SK-N-SH treated with all-trans-retinoic acid at 6 μM for 48 hours (cell line): ENCODE data around the gene ZNF107.
"Not testable (repeated sequence)": the region's sequence is repeated elsewhere in the genome, so short reads cannot be mapped to it uniquely, and the experiment has no call there.

Experiments used
- ATAC-seq: fragments of 200-7000 bp; cut with Tn5 transposase; 3 replicates; pipeline ENCODE4 v1.9.1; 2020; ENCODE audit warnings: mild to moderate bottlenecking, moderate library complexity
- ARNTL ChIP-seq: fragments of 450-650 bp; formaldehyde crosslinking; IDR thresholded peaks from 2 replicates; pipeline ENCODE4 v1.5.0; 2020; ENCODE audit warnings: low read depth, mild to moderate bottlenecking, moderate library complexity, borderline replicate concordance
- BACH2 ChIP-seq: fragments of 250-450 bp; sonication (Bioruptor Pico); IDR thresholded peaks from 2 replicates; pipeline ENCODE4 v1.9.0; 2021; ENCODE audit warnings: mild to moderate bottlenecking, borderline replicate concordance
- CSDC2 ChIP-seq: fragments of 250-450 bp; sonication (Bioruptor Pico); IDR thresholded peaks from 2 replicates; pipeline ENCODE4 v1.5.0; 2020; ENCODE audit warnings: mild to moderate bottlenecking, moderate library complexity
- CSRNP3 ChIP-seq: fragments of 250-450 bp; sonication (Bioruptor Pico); IDR thresholded peaks from 2 replicates; pipeline ENCODE4 v1.5.1; 2021; ENCODE audit warnings: mild to moderate bottlenecking, moderate library complexity
- ESRRG ChIP-seq: fragments of 250-450 bp; sonication (Bioruptor Pico); IDR thresholded peaks from 2 replicates; pipeline ENCODE4 v1.6.1; 2021; ENCODE audit warnings: mild to moderate bottlenecking
- GLIS3 ChIP-seq: fragments of 250-450 bp; sonication (Bioruptor Pico); IDR thresholded peaks from 2 replicates; pipeline ENCODE4 v1.5.0; 2020; ENCODE audit warnings: mild to moderate bottlenecking, moderate library complexity
- ISL1 ChIP-seq: fragments of 250-450 bp; sonication (Bioruptor Pico); IDR thresholded peaks from 2 replicates; pipeline ENCODE4 v2.1.2; 2022; ENCODE audit warnings: mild to moderate bottlenecking, moderate library complexity
- OSR1 ChIP-seq: fragments of 250-450 bp; sonication (Bioruptor Pico); IDR thresholded peaks from 2 replicates; pipeline ENCODE4 v1.8.0; 2022; ENCODE audit warnings: moderate library complexity, mild to moderate bottlenecking, inconsistent platforms
- PPARA ChIP-seq: fragments of 250-450 bp; sonication (Bioruptor Pico); IDR thresholded peaks from 2 replicates; pipeline ENCODE4 v1.5.0; 2020; ENCODE audit warnings: mild to moderate bottlenecking, borderline replicate concordance
- SNAI2 ChIP-seq: fragments of 250-450 bp; sonication (Bioruptor Pico); IDR thresholded peaks from 2 replicates; pipeline ENCODE4 v1.5.0; 2020; ENCODE audit warnings: mild to moderate bottlenecking, moderate library complexity
- TCF4 ChIP-seq: fragments of 250-450 bp; sonication (Bioruptor Pico); IDR thresholded peaks from 2 replicates; pipeline ENCODE4 v1.8.0; 2021; ENCODE audit warnings: mild to moderate bottlenecking, moderate library complexity, borderline replicate concordance
- TOX ChIP-seq: fragments of 250-450 bp; sonication (Bioruptor Pico); IDR thresholded peaks from 2 replicates; pipeline ENCODE4 v1.8.0; 2021; ENCODE audit warnings: mild to moderate bottlenecking, moderate library complexity, borderline replicate concordance
- TSHZ2 ChIP-seq: fragments of 250-450 bp; sonication (Bioruptor Pico); IDR thresholded peaks from 2 replicates; pipeline ENCODE4 v1.5.0; 2020; ENCODE audit warnings: mild to moderate bottlenecking, moderate library complexity
- ZC3H10 ChIP-seq: fragments of 250-450 bp; sonication (Bioruptor Pico); IDR thresholded peaks from 2 replicates; pipeline ENCODE4 v1.5.1; 2021; ENCODE audit warnings: mild to moderate bottlenecking, moderate library complexity
- ZFP3 ChIP-seq: fragments of 250-450 bp; sonication (Bioruptor Pico); IDR thresholded peaks from 2 replicates; pipeline ENCODE4 v1.5.0; 2020; ENCODE audit warnings: mild to moderate bottlenecking, moderate library complexity
- ZFP30 ChIP-seq: fragments of 450-650 bp; formaldehyde crosslinking; IDR thresholded peaks from 2 replicates; pipeline ENCODE4 v1.5.0; 2022; ENCODE audit warnings: mild to moderate bottlenecking, moderate library complexity
- ZNF70 ChIP-seq: fragments of 450-650 bp; formaldehyde crosslinking; IDR thresholded peaks from 2 replicates; pipeline ENCODE4 v1.5.0; 2020; ENCODE audit warnings: mild to moderate bottlenecking, moderate library complexity
- ZNF8 ChIP-seq: fragments of 450-650 bp; formaldehyde crosslinking; IDR thresholded peaks from 2 replicates; pipeline ENCODE4 v1.5.0; 2020; ENCODE audit warnings: mild to moderate bottlenecking, moderate library complexity
- TF ChIP-seq, protein P1 (sequence below): fragments of 250-450 bp; sonication (Bioruptor Pico); IDR thresholded peaks from 2 replicates; pipeline ENCODE4 v1.8.0; 2021; ENCODE audit warnings: low read depth, mild to moderate bottlenecking, moderate library complexity, borderline replicate concordance
- TF ChIP-seq, protein P2 (sequence below): fragments of 250-450 bp; sonication (Bioruptor Pico); IDR thresholded peaks from 2 replicates; pipeline ENCODE4 v1.8.0; 2020; ENCODE audit warnings: mild to moderate bottlenecking, moderate library complexity, borderline replicate concordance

ZNF107 gene

DNA sequence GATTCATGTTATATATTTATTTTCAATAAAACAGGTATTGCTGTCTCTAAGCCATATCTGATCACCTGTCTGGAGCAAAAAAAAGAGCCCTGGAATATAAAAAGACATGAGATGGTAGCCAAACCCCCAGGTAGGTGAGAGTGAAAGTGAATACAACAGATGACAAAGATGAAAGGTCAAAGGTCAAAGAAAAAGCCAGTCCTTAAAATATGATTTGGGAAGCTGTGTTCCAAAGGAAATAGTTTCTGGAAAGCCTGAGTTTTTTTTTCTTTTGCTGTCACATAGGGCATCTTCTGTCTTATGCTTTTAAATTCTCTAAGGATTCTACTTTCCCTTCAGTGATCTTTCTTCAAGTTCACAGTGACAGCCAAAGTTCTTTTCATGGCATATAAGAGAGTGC lies 25.9 kb downstream of the ZNF107 start:
- no peak for ATAC-seq
- no peak for TF ChIP-seq PPARA (CRISPR knock-in tag)
- TF ChIP-seq CSRNP3: no peak
- no peak for TF ChIP-seq ZNF70 (CRISPR knock-in tag)
- TF ChIP-seq ARNTL (CRISPR knock-in tag): no peak
- no peak for TF ChIP-seq TSHZ2 (CRISPR knock-in tag)
- TF ChIP-seq GLIS3 (CRISPR knock-in tag): no peak
- no peak for TF ChIP-seq TCF4 (CRISPR knock-in tag)
- no peak for TF ChIP-seq OSR1 (CRISPR knock-in tag)
- TF ChIP-seq, protein P1, sequence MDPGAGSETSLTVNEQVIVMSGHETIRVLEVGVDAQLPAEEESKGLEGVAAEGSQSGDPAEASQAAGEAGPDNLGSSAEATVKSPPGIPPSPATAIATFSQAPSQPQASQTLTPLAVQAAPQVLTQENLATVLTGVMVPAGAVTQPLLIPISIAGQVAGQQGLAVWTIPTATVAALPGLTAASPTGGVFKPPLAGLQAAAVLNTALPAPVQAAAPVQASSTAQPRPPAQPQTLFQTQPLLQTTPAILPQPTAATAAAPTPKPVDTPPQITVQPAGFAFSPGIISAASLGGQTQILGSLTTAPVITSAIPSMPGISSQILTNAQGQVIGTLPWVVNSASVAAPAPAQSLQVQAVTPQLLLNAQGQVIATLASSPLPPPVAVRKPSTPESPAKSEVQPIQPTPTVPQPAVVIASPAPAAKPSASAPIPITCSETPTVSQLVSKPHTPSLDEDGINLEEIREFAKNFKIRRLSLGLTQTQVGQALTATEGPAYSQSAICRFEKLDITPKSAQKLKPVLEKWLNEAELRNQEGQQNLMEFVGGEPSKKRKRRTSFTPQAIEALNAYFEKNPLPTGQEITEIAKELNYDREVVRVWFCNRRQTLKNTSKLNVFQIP (CRISPR knock-in tag): no peak
- no peak for TF ChIP-seq ZC3H10 (CRISPR knock-in tag)
- TF ChIP-seq, protein P2, sequence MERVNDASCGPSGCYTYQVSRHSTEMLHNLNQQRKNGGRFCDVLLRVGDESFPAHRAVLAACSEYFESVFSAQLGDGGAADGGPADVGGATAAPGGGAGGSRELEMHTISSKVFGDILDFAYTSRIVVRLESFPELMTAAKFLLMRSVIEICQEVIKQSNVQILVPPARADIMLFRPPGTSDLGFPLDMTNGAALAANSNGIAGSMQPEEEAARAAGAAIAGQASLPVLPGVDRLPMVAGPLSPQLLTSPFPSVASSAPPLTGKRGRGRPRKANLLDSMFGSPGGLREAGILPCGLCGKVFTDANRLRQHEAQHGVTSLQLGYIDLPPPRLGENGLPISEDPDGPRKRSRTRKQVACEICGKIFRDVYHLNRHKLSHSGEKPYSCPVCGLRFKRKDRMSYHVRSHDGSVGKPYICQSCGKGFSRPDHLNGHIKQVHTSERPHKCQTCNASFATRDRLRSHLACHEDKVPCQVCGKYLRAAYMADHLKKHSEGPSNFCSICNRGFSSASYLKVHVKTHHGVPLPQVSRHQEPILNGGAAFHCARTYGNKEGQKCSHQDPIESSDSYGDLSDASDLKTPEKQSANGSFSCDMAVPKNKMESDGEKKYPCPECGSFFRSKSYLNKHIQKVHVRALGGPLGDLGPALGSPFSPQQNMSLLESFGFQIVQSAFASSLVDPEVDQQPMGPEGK (CRISPR knock-in tag): no peak
- TF ChIP-seq BACH2 (CRISPR knock-in tag): no peak
- no peak for TF ChIP-seq ESRRG (CRISPR knock-in tag)
- no peak for TF ChIP-seq ZFP3 (CRISPR knock-in tag)
- TF ChIP-seq CSDC2 (CRISPR knock-in tag): no peak
- TF ChIP-seq ISL1: no peak
- no peak for TF ChIP-seq ZNF8 (CRISPR knock-in tag)

DNA sequence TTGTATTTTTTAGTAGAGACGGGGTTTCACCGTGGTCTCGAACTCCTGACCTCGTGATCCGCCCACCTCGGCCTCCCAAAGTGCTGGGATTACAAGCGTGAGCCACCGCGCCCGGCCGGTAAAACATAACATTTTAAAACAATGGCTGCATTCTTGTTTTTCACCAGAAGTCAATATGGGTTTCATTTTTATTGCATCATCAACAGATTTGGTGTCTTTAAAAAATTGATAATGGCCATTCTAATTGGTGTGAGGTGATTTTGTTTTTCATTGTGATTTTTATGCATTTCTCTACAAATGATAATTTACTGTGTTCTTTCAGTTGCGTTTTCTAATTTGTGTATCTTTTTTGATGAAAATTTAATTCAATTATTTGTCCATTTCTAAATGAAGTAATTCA lies 31.9 kb downstream of the ZNF107 start:
- not testable (repeated sequence) for ATAC-seq

GRCh38 chr7:64706625-64707292 lies 40.8 kb downstream of the ZNF107 start:
- no peak for ATAC-seq
- TF ChIP-seq CSDC2 (CRISPR knock-in tag) (no peak), ISL1 (no peak), SNAI2 (no peak), CSRNP3 (no peak), ZFP30 (CRISPR knock-in tag) (no peak), GLIS3 (CRISPR knock-in tag) (no peak), TCF4 (CRISPR knock-in tag) (no peak), TSHZ2 (CRISPR knock-in tag) (no peak), ZNF70 (CRISPR knock-in tag) (no peak), PPARA (CRISPR knock-in tag) (no peak), BACH2 (CRISPR knock-in tag) (no peak), ESRRG (CRISPR knock-in tag) (no peak), TOX (CRISPR knock-in tag) (no peak), ZC3H10 (CRISPR knock-in tag) (no peak), ARNTL (CRISPR knock-in tag) (no peak)
- TF ChIP-seq, protein P1 (CRISPR knock-in tag): no peak
